GM23338 (cell line): ENCODE data around the gene SGCD. TPM values are rescaled to one million over a fixed set of nuclear protein-coding genes. Genes with fewer than 3 reads are reported as not detected.

ENCODE experiments used
- ATAC-seq: fragments of 200-7000 bp; cut with Tn5 transposase; 3 replicates; pipeline ENCODE4 v1.9.1; 2020
- DNase-seq: peaks from one replicate; pipeline ENCODE4 v3.0.0-alpha.2; 2015; ENCODE audit warnings: low spot score
- H2AFZ ChIP-seq: fragments of 200-600 bp; sonication (generic); 2 replicates; pipeline ENCODE4 v1.8.0; 2016; ENCODE audit warnings: antibody characterized with exemption, mild to moderate bottlenecking, moderate library complexity
- H3F3A ChIP-seq: fragments of 200-600 bp; sonication (generic); replicated peaks from 2 replicates; pipeline ENCODE4 v1.8.0; 2017; ENCODE audit warnings: antibody characterized with exemption, mixed run types, low read depth
- H3K27ac ChIP-seq: fragments of 200-600 bp; sonication (generic); 2 replicates; pipeline ENCODE4 v1.6.1; 2016; ENCODE audit warnings: low read depth
- H3K27me3 ChIP-seq: fragments of 200-600 bp; sonication (generic); 2 replicates; pipeline ENCODE4 v1.8.0; 2016; ENCODE audit warnings: mild to moderate bottlenecking, mixed run types, moderate library complexity; ENCODE audit not compliant: insufficient read depth
- H3K36me3 ChIP-seq: fragments of 200-600 bp; sonication (generic); 2 replicates; pipeline ENCODE4 v1.8.0; 2016; ENCODE audit warnings: mild to moderate bottlenecking; ENCODE audit not compliant: insufficient read depth
- H3K4me1 ChIP-seq: fragments of 200-600 bp; sonication (generic); 2 replicates; pipeline ENCODE4 v1.8.0; 2016; ENCODE audit warnings: mild to moderate bottlenecking, moderate library complexity; ENCODE audit not compliant: insufficient read depth
- H3K4me2 ChIP-seq: fragments of 200-600 bp; sonication (generic); 2 replicates; pipeline ENCODE4 v1.7.1; 2017; ENCODE audit warnings: mixed run types
- H3K4me3 ChIP-seq: fragments of 200-600 bp; sonication (generic); 2 replicates; pipeline ENCODE4 v1.6.1; 2016; ENCODE audit warnings: mixed run types
- H3K79me2 ChIP-seq: fragments of 200-600 bp; sonication (generic); replicated peaks from 2 replicates; pipeline ENCODE4 v1.8.0; 2017; ENCODE audit warnings: mild to moderate bottlenecking; ENCODE audit not compliant: insufficient read depth
- H3K9me2 ChIP-seq: fragments of 200-600 bp; sonication (generic); 2 replicates; pipeline ENCODE4 v1.8.0; 2017; ENCODE audit not compliant: insufficient read depth
- H4K20me1 ChIP-seq: fragments of 200-600 bp; sonication (generic); replicated peaks from 2 replicates; pipeline ENCODE4 v1.8.0; 2017; ENCODE audit warnings: mild to moderate bottlenecking; ENCODE audit not compliant: insufficient read depth
- H3K27ac Mint-ChIP-seq: 2 replicates; pipeline ENCODE4 v1.8.0; 2020; ENCODE audit warnings: inconsistent platforms, mild to moderate bottlenecking, moderate library complexity, mixed read lengths
- H3K27me3 Mint-ChIP-seq: 3 replicates; pipeline ENCODE4 v1.8.0; 2022; ENCODE audit warnings: low read depth, mild to moderate bottlenecking, moderate library complexity, mixed read lengths, inconsistent platforms; ENCODE audit not compliant: insufficient read depth, poor library complexity
- H3K36me3 Mint-ChIP-seq: 3 replicates; pipeline ENCODE4 v1.8.0; 2021; ENCODE audit warnings: low read depth, mild to moderate bottlenecking, inconsistent platforms, moderate library complexity, mixed read lengths
- H3K4me1 Mint-ChIP-seq: 3 replicates; pipeline ENCODE4 v1.8.0; 2020; ENCODE audit warnings: mild to moderate bottlenecking, inconsistent platforms, mixed read lengths
- H3K4me3 Mint-ChIP-seq: 3 replicates; pipeline ENCODE4 v1.8.0; 2021; ENCODE audit warnings: moderate library complexity, mild to moderate bottlenecking, inconsistent platforms, mixed read lengths
- H3K9me3 Mint-ChIP-seq: 3 replicates; pipeline ENCODE4 v1.8.0; 2020; ENCODE audit warnings: moderate library complexity, mild to moderate bottlenecking, inconsistent platforms, mixed read lengths
- CREB1 ChIP-seq: fragments of 250-450 bp; sonication (Bioruptor Pico); IDR thresholded peaks from 2 replicates; pipeline ENCODE4 v1.5.0; 2020; ENCODE audit warnings: low read depth, mild to moderate bottlenecking, moderate library complexity
- EZH2phosphoT487 ChIP-seq: fragments of 200-600 bp; sonication (generic); IDR thresholded peaks from one replicate; pipeline ENCODE4 v1.8.1; 2018; ENCODE audit warnings: antibody characterized with exemption; ENCODE audit not compliant: unreplicated experiment
- POLR2AphosphoS5 ChIP-seq: IDR thresholded peaks from 2 replicates; pipeline ENCODE4 v1.6.1; 2016; ENCODE audit warnings: antibody characterized with exemption, low read depth
- REST ChIP-seq: IDR thresholded peaks from one replicate; pipeline ENCODE4 v1.6.1; 2018; ENCODE audit warnings: antibody characterized with exemption; ENCODE audit not compliant: unreplicated experiment
- STAT1 ChIP-seq: IDR thresholded peaks from one replicate; pipeline ENCODE4 v1.6.1; 2016; ENCODE audit warnings: antibody characterized with exemption; ENCODE audit not compliant: unreplicated experiment
- polyA plus RNA-seq: library from polyadenylated mRNA; unstranded; fragments of >200 nt; fragmentation: Nextera tagmentation; extraction: Ambion mirVana; gene quantifications from 2 replicates; pipeline ENCODE4 v1.2.1, GENCODE V29; 2016
- total RNA-seq: library from RNA; depleted of rRNA; stranded (reverse); fragments of >200 nt; shearing (Covaris generic); gene quantifications from 2 replicates; pipeline ENCODE4 v1.2.3, GENCODE V29; 2014
- TF ChIP-seq, protein P1 (sequence below): fragments of 250-450 bp; sonication (Bioruptor Pico); IDR thresholded peaks from 2 replicates; pipeline ENCODE4 v1.5.0; 2020; ENCODE audit warnings: mild to moderate bottlenecking, moderate library complexity

Gene SGCD
- total and polyA plus RNA-seq, 2 experiments from 2014 or later, result 0.03 to 0.05 TPM

- no peak overlapping the region for H2AFZ ChIP-seq
- no peaks in the 10 kb centered on the region for H3K36me3 Mint-ChIP-seq
- no peaks in the 10 kb centered on the region for H3K9me3 Mint-ChIP-seq
- peaks cover 16% of the 10 kb centered on the region; the same call in 1 of the 2 replicates for H3K9me2 ChIP-seq
- H3F3A ChIP-seq, result no peaks in the 10 kb centered on the region
- H3K4me3 ChIP-seq, result no peak overlapping the region
- H3K27me3 ChIP-seq, result no peaks in the 10 kb centered on the region
- H3K27me3 Mint-ChIP-seq, result no peaks in the 10 kb centered on the region
- no peaks in the 10 kb centered on the region for H3K4me1 Mint-ChIP-seq
- ATAC-seq (no peak), DNase-seq (no peak)
- H3K36me3 ChIP-seq, result no peaks in the 10 kb centered on the region
- H3K27ac Mint-ChIP-seq, result no peak overlapping the region
- no peak overlapping the region for H3K4me2 ChIP-seq
- no peak overlapping the region for H3K4me3 Mint-ChIP-seq
- no peaks in the 10 kb centered on the region for H3K79me2 ChIP-seq
- H3K4me1 ChIP-seq, result no peaks in the 10 kb centered on the region
- H4K20me1 ChIP-seq, result no peaks in the 10 kb centered on the region
- H3K27ac ChIP-seq, result no peak overlapping the region
- TF ChIP-seq REST (no peak), POLR2AphosphoS5 (no peak), EZH2phosphoT487 (no peak), STAT1 (no peak), CREB1 (CRISPR knock-in tag) (no peak)
Measured at GRCh38 chr5:156593546-156593945, 266.6 kb downstream of the SGCD start.

DNA sequence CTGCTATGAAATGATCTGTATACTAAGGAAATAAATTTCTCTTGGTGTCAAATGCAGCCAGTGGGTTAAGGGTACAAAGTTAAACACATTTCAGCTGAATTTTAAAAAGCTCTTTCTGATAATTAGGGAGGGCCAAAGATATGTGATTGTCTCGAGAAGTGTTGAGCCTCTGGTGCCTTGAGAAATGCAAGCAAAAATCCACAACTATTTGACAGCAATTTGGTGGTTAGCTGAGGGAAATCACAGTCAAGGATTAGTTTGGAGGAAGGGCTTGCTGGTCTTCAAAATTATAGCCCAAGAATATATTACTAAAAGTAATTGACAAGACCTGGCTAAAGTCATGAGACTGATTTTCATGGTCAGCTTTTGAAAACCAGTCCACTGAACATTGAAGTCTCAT, 267.4 kb downstream of the SGCD start:
- H3K4me3 Mint-ChIP-seq, result no peak overlapping the region
- no peak overlapping the region for H3K4me2 ChIP-seq
- no peaks in the 10 kb centered on the region for H3F3A ChIP-seq
- H3K36me3 ChIP-seq, result no peaks in the 10 kb centered on the region
- H3K27me3 ChIP-seq, result no peaks in the 10 kb centered on the region
- H4K20me1 ChIP-seq, result no peaks in the 10 kb centered on the region
- peaks cover 16% of the 10 kb centered on the region; the same call in 1 of the 2 replicates for H3K9me2 ChIP-seq
- TF ChIP-seq EZH2phosphoT487, result no peak
- TF ChIP-seq, protein P1, sequence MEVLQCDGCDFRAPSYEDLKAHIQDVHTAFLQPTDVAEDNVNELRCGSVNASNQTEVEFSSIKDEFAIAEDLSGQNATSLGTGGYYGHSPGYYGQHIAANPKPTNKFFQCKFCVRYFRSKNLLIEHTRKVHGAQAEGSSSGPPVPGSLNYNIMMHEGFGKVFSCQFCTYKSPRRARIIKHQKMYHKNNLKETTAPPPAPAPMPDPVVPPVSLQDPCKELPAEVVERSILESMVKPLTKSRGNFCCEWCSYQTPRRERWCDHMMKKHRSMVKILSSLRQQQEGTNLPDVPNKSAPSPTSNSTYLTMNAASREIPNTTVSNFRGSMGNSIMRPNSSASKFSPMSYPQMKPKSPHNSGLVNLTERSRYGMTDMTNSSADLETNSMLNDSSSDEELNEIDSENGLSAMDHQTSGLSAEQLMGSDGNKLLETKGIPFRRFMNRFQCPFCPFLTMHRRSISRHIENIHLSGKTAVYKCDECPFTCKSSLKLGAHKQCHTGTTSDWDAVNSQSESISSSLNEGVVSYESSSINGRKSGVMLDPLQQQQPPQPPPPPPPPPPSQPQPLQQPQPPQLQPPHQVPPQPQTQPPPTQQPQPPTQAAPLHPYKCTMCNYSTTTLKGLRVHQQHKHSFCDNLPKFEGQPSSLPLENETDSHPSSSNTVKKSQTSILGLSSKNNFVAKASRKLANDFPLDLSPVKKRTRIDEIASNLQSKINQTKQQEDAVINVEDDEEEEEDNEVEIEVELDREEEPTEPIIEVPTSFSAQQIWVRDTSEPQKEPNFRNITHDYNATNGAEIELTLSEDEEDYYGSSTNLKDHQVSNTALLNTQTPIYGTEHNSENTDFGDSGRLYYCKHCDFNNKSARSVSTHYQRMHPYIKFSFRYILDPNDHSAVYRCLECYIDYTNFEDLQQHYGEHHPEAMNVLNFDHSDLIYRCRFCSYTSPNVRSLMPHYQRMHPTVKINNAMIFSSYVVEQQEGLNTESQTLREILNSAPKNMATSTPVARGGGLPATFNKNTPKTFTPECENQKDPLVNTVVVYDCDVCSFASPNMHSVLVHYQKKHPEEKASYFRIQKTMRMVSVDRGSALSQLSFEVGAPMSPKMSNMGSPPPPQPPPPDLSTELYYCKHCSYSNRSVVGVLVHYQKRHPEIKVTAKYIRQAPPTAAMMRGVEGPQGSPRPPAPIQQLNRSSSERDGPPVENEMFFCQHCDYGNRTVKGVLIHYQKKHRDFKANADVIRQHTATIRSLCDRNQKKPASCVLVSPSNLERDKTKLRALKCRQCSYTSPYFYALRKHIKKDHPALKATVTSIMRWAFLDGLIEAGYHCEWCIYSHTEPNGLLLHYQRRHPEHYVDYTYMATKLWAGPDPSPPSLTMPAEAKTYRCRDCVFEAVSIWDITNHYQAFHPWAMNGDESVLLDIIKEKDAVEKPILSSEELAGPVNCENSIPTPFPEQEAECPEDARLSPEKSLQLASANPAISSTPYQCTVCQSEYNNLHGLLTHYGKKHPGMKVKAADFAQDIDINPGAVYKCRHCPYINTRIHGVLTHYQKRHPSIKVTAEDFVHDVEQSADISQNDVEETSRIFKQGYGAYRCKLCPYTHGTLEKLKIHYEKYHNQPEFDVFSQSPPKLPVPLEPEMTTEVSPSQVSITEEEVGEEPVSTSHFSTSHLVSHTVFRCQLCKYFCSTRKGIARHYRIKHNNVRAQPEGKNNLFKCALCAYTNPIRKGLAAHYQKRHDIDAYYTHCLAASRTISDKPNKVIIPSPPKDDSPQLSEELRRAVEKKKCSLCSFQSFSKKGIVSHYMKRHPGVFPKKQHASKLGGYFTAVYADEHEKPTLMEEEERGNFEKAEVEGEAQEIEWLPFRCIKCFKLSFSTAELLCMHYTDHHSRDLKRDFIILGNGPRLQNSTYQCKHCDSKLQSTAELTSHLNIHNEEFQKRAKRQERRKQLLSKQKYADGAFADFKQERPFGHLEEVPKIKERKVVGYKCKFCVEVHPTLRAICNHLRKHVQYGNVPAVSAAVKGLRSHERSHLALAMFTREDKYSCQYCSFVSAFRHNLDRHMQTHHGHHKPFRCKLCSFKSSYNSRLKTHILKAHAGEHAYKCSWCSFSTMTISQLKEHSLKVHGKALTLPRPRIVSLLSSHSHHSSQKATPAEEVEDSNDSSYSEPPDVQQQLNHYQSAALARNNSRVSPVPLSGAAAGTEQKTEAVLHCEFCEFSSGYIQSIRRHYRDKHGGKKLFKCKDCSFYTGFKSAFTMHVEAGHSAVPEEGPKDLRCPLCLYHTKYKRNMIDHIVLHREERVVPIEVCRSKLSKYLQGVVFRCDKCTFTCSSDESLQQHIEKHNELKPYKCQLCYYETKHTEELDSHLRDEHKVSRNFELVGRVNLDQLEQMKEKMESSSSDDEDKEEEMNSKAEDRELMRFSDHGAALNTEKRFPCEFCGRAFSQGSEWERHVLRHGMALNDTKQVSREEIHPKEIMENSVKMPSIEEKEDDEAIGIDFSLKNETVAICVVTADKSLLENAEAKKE (CRISPR knock-in tag), result no peak
- no peaks in the 10 kb centered on the region for H3K4me1 ChIP-seq
- H3K36me3 Mint-ChIP-seq, result no peaks in the 10 kb centered on the region
- H3K27ac ChIP-seq, result no peak overlapping the region
- H3K79me2 ChIP-seq, result no peaks in the 10 kb centered on the region
- no peaks in the 10 kb centered on the region for H3K4me1 Mint-ChIP-seq
- DNase-seq (no peak), ATAC-seq (no peak)
- H3K9me3 Mint-ChIP-seq, result no peaks in the 10 kb centered on the region
- H3K27ac Mint-ChIP-seq, result no peak overlapping the region
- no peaks in the 10 kb centered on the region for H3K27me3 Mint-ChIP-seq
- H2AFZ ChIP-seq, result no peak overlapping the region
- H3K4me3 ChIP-seq, result no peak overlapping the region
